IMR-90 (cell line): ENCODE data around the gene ACOXL. TPM values are rescaled to one million over a fixed set of nuclear protein-coding genes. Genes with fewer than 3 reads are reported as not detected.

Experiments used
- ATAC-seq: fragments of 200-7000 bp; cut with Tn5 transposase; 2 replicates; pipeline ENCODE4 v1.9.1; 2020; ENCODE audit warnings: low read depth, mild to moderate bottlenecking, moderate library complexity
- BruUV-seq: library from RNA; stranded (reverse); fragments of 400-500 nt; replicated peaks from 2 replicates; lab custom pipeline; 2021; lab: Mats Ljungman, UMichigan
- CTCF ChIA-PET: fragments of 300-600 bp; formaldehyde crosslinking; extraction: SDS; loops from one replicate; lab custom pipeline; 2021; ENCODE audit warnings: antibody characterized with exemption; lab: Yijun Ruan, JAX
- POLR2A ChIA-PET: fragments of 300-600 bp; sonication (Branson Sonifier 250); formaldehyde crosslinking; loops from one replicate; lab custom pipeline; 2022; ENCODE audit warnings: antibody characterized with exemption; ENCODE audit not compliant: unreplicated experiment; lab: Charles Lee
- DNase-seq: peaks from one replicate; pipeline ENCODE4 v3.0.0; 2013
- H2AFZ ChIP-seq: replicated peaks from 2 replicates; pipeline ENCODE3; 2013; ENCODE audit warnings: low read length, mild to moderate bottlenecking; ENCODE audit not compliant: poor library complexity
- H2AK5ac ChIP-seq: 2 replicates; pipeline ENCODE4 v1.6.1; 2013; ENCODE audit warnings: low read depth, low read length, inconsistent platforms
- H2AK9ac ChIP-seq: replicated peaks from 2 replicates; pipeline ENCODE3; 2013; ENCODE audit warnings: mild to moderate bottlenecking, low read depth, low read length, moderate library complexity; ENCODE audit not compliant: poor library complexity
- H2BK120ac ChIP-seq: 2 replicates; pipeline ENCODE4 v1.6.1; 2013; ENCODE audit warnings: low read depth, low read length, inconsistent platforms
- H2BK15ac ChIP-seq: 3 replicates; pipeline ENCODE4 v1.6.1; 2013; ENCODE audit warnings: low read depth, low read length, inconsistent platforms
- H2BK20ac ChIP-seq: 2 replicates; pipeline ENCODE4 v1.6.1; 2013; ENCODE audit warnings: low read depth, mild to moderate bottlenecking, inconsistent platforms, low read length, moderate library complexity
- H2BK5ac ChIP-seq: 2 replicates; pipeline ENCODE4 v1.6.1; 2013; ENCODE audit warnings: mild to moderate bottlenecking, low read depth, low read length, inconsistent platforms; ENCODE audit not compliant: poor library complexity, severe bottlenecking
- H3K14ac ChIP-seq: replicated peaks from 2 replicates; pipeline ENCODE4 v1.6.1; 2013; ENCODE audit warnings: low read depth, low read length, inconsistent platforms
- H3K18ac ChIP-seq: 2 replicates; pipeline ENCODE4 v1.6.1; 2013; ENCODE audit warnings: low read depth, low read length, control low read depth
- H3K23ac ChIP-seq: 2 replicates; pipeline ENCODE4 v1.6.1; 2013; ENCODE audit warnings: low read depth, low read length, inconsistent platforms
- H3K27ac ChIP-seq: 2 replicates; pipeline ENCODE4 v1.5.1; 2013; ENCODE audit warnings: mild to moderate bottlenecking, control low read depth, low read length; ENCODE audit not compliant: insufficient read depth
- H3K27me3 ChIP-seq: 2 replicates; pipeline ENCODE4 v1.6.1; 2013; ENCODE audit warnings: low read length; ENCODE audit not compliant: control insufficient read depth, insufficient read depth
- H3K36me3 ChIP-seq: 2 replicates; pipeline ENCODE4 v1.6.1; 2013; ENCODE audit warnings: low read length, mixed read lengths; ENCODE audit not compliant: control insufficient read depth, insufficient read depth
- H3K4ac ChIP-seq: 2 replicates; pipeline ENCODE4 v1.6.1; 2013; ENCODE audit warnings: low read depth, low read length, inconsistent platforms
- H3K4me1 ChIP-seq: 2 replicates; pipeline ENCODE4 v1.6.1; 2013; ENCODE audit warnings: low read length, mixed read lengths; ENCODE audit not compliant: control insufficient read depth, insufficient read depth
- H3K4me2 ChIP-seq: 2 replicates; pipeline ENCODE4 v1.6.1; 2013; ENCODE audit warnings: low read depth, mild to moderate bottlenecking, control low read depth, low read length, moderate library complexity
- H3K4me3 ChIP-seq: 2 replicates; pipeline ENCODE4 v1.5.1; 2013; ENCODE audit warnings: low read depth, mild to moderate bottlenecking, control low read depth, low read length, moderate library complexity; ENCODE audit not compliant: insufficient read depth
- H3K56ac ChIP-seq: 2 replicates; pipeline ENCODE4 v1.6.1; 2013; ENCODE audit warnings: low read length, inconsistent platforms; ENCODE audit not compliant: insufficient read depth; ENCODE audit errors: extremely low read depth
- H3K79me1 ChIP-seq, 2 experiments: 2 replicates each; pipeline ENCODE4 v1.6.1; 2013; ENCODE audit warnings: low read length in 2 of 2, inconsistent platforms in 1 of 2, low read depth in 1 of 2
- H3K9ac ChIP-seq: 2 replicates; pipeline ENCODE4 v1.6.1; 2013; ENCODE audit warnings: low read depth, low read length, control low read depth
- H3K9me1 ChIP-seq: 2 replicates; pipeline ENCODE4 v1.6.1; 2013; ENCODE audit warnings: low read length, inconsistent platforms; ENCODE audit not compliant: insufficient read depth
- H3K9me3 ChIP-seq: 2 replicates; pipeline ENCODE4 v1.6.1; 2013; ENCODE audit warnings: low read length; ENCODE audit not compliant: control insufficient read depth, insufficient read depth
- H4K20me1 ChIP-seq: 2 replicates; pipeline ENCODE4 v1.6.1; 2013; ENCODE audit warnings: low read length, inconsistent platforms; ENCODE audit not compliant: insufficient read depth
- H4K5ac ChIP-seq: 2 replicates; pipeline ENCODE4 v1.6.1; 2013; ENCODE audit warnings: mild to moderate bottlenecking, low read depth, low read length, control low read depth
- H4K8ac ChIP-seq, 2 experiments: 2 replicates each; pipeline ENCODE4 v1.6.1; 2013; ENCODE audit warnings: low read depth in 2 of 2, low read length in 2 of 2, control low read depth in 1 of 2, inconsistent platforms in 1 of 2
- H4K91ac ChIP-seq: 2 replicates; pipeline ENCODE4 v1.6.1; 2013; ENCODE audit warnings: low read depth, low read length, inconsistent platforms; ENCODE audit not compliant: insufficient read depth
- BHLHE40 ChIP-seq: fragments of 150-350 bp; IDR thresholded peaks from 2 replicates; pipeline ENCODE4 v1.6.1; 2016; ENCODE audit warnings: mild to moderate bottlenecking, low read depth, low read length
- CEBPB ChIP-seq: IDR thresholded peaks from 2 replicates; pipeline ENCODE4 v1.6.1; 2012; ENCODE audit warnings: low read depth, low read length, improper control_type of control experiment
- FOS ChIP-seq: fragments of 150-350 bp; IDR thresholded peaks from 2 replicates; pipeline ENCODE4 v1.6.1; 2016; ENCODE audit warnings: low read depth, low read length
- MXI1 ChIP-seq: IDR thresholded peaks from 2 replicates; pipeline ENCODE4 v1.6.1; 2012; ENCODE audit warnings: low read depth, mild to moderate bottlenecking, low read length, moderate library complexity, borderline replicate concordance
- POLR2A ChIP-seq: IDR thresholded peaks from 2 replicates; pipeline ENCODE4 v1.6.1; 2012; ENCODE audit warnings: mild to moderate bottlenecking, low read depth, low read length
- RFX5 ChIP-seq: IDR thresholded peaks from 2 replicates; pipeline ENCODE4 v1.8.0; 2012; ENCODE audit warnings: low read depth, mild to moderate bottlenecking, low read length, moderate library complexity
- WGBS, 2 experiments: methylation state at CpG; one replicate each; pipeline versions ENCODE4 v1.1.5 to v1.1.7; 2013; ENCODE audit warnings: missing lambda C conversion rate in 2 of 2; ENCODE audit not compliant: insufficient read length in 1 of 2; ENCODE audit errors: extremely low coverage in 2 of 2; 5-methylcytosine and 5-hydroxymethylcytosine counted together
- dilution Hi-C: fragments of 300-500 bp; cut with HindIII; formaldehyde crosslinking; loops from one replicate; pipeline ENCODE4 v1.14.3; 2018; ENCODE audit warnings: low sequenced_read_pairs; ENCODE audit not compliant: unreplicated experiment
- in situ Hi-C: fragments of 300-500 bp; cut with MboI; formaldehyde crosslinking; loops from 3 replicates; pipeline ENCODE4 v1.14.3; 2019; ENCODE audit warnings: low sequenced_read_pairs, inconsistent platforms, mixed read lengths
- intact Hi-C: fragments of 100-400 bp; cut with micrococcal nuclease; formaldehyde crosslinking; loops from 2 replicates; pipeline ENCODE4 v1.10.0; 2022
- polyA plus RNA-seq, 3 experiments: library from polyadenylated mRNA; depleted of rRNA; stranded (reverse); fragments of >200 nt; gene quantifications; 2 replicates each; pipeline ENCODE4 v1.2.3, GENCODE V29; 2012; ENCODE audit warnings: low replicate concordance in 1 of 3
- total RNA-seq: library from RNA; depleted of rRNA; stranded (reverse); fragments of >200 nt; gene quantifications from 2 replicates; pipeline ENCODE4 v1.2.3, GENCODE V29; 2012

The ACOXL gene
- total and polyA plus RNA-seq, 2 of the 4 experiments (the other 2 are of a cell fraction), result not detected

DNA sequence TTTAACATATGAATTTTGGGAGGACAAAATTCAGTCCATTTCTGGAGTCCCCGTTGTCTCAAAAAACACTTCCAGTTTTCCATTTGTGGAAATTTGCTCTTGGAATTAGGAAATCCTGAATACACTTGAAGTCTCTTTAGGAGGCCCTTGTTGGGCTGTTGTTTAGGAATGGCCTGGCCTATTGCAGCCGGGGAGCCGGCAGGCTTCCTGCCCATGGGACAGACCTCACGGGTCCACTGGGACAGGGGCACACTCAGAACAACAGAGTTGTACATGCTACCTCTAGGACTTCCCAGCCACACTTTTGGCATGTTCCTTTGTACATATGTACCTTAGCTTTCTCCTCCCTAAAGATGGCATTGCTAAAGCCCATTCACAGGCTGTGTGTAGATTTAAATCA, 57.3 kb downstream of the ACOXL start:
- no peak overlapping the region for H2BK120ac ChIP-seq
- intact Hi-C loops (no loop called here), dilution Hi-C loops (no loop called here), in situ Hi-C loops (no loop called here)
- H3K9me1 ChIP-seq, result no peaks in the 10 kb centered on the region
- H3K18ac ChIP-seq, result no peak overlapping the region
- H3K4ac ChIP-seq, result no peak overlapping the region
- H3K27me3 ChIP-seq, result peaks cover 15% of the 10 kb centered on the region
- no peaks in the 10 kb centered on the region for H3K79me1 ChIP-seq
- no CpG with 5 or more reads among the region's 4 CpGs for WGBS, 2 experiments
- no peak overlapping the region for H2AK9ac ChIP-seq
- no peak for ATAC-seq
- H3K4me3 ChIP-seq, result no peak overlapping the region
- CTCF ChIA-PET, result no interaction called here
- H3K9ac ChIP-seq, result no peak overlapping the region
- no peak overlapping the region for H4K8ac ChIP-seq
- H2BK20ac ChIP-seq, result no peak overlapping the region
- no peaks in the 10 kb centered on the region for H3K36me3 ChIP-seq
- no peaks in the 10 kb centered on the region for H3K4me1 ChIP-seq
- H2AFZ ChIP-seq, result no peak overlapping the region
- DNase-seq, result no peak
- H3K56ac ChIP-seq, result no peak overlapping the region
- H4K5ac ChIP-seq, result no peak overlapping the region
- H4K91ac ChIP-seq, result no peak overlapping the region
- POLR2A ChIA-PET, result no interaction called here
- H3K23ac ChIP-seq, result no peak overlapping the region
- H3K14ac ChIP-seq, result no peak overlapping the region
- H3K9me3 ChIP-seq, result no peaks in the 10 kb centered on the region
- H3K27ac ChIP-seq, result no peak overlapping the region
- H3K4me2 ChIP-seq, result no peak overlapping the region
- no peak for TF ChIP-seq BHLHE40
- TF ChIP-seq CEBPB, result no peak
- TF ChIP-seq RFX5, result no peak
- TF ChIP-seq POLR2A, result no peak
- no peak for TF ChIP-seq FOS
- no peak for TF ChIP-seq MXI1
- H2BK15ac ChIP-seq, result no peak overlapping the region
- no peak overlapping the region for H2BK5ac ChIP-seq
- H2AK5ac ChIP-seq, result no peak overlapping the region
- no peaks in the 10 kb centered on the region for H4K20me1 ChIP-seq
- BruUV-seq, result no TSS peak
